Stomach (tissue), 9 donors: ENCODE measurements around the gene TPRN. TPM values are rescaled to one million over a fixed set of nuclear protein-coding genes. Genes with fewer than 3 reads are reported as not detected.

Experiments used
- DNase-seq, 2 donors: peaks; one replicate each; pipeline versions ENCODE4 v3.0.0 to v3.0.0-alpha.2; 2013 to 2019
- H3K27ac ChIP-seq, 5 donors: fragments of 200-600 bp in 4 of 5; sonication (generic) in 4 of 5; one replicate each; pipeline ENCODE4 v1.5.1; 2013 to 2019; ENCODE audit warnings: mild to moderate bottlenecking in 1 of 5, moderate library complexity in 1 of 5
- H3K27me3 ChIP-seq, 3 donors: fragments of 200-600 bp; sonication (generic); one replicate each; pipeline ENCODE4 v1.5.1; 2017 to 2019; ENCODE audit warnings: mixed run types in 1 of 3
- H3K36me3 ChIP-seq, 4 donors: fragments of 200-600 bp; sonication (generic); 1 replicate in 3 of 4; 2 replicates in 1 of 4; pipeline ENCODE4 v1.5.1; 2016 to 2019
- H3K4me1 ChIP-seq, 4 donors: fragments of 200-600 bp; sonication (generic); one replicate each; pipeline ENCODE4 v1.5.1; 2016 to 2019
- H3K4me3 ChIP-seq, 4 donors: fragments of 200-600 bp; sonication (generic) in 3 of 4; one replicate each; pipeline ENCODE4 v1.5.1; 2016 to 2019; ENCODE audit warnings: mild to moderate bottlenecking in 1 of 4
- H3K9me3 ChIP-seq, 4 donors: fragments of 200-600 bp; sonication (generic); one replicate each; pipeline ENCODE4 v1.5.1; 2016 to 2019
- CTCF ChIP-seq, 7 experiments: fragments of 450-650 bp in 4 of 7; fragments of 200-600 bp in 3 of 7; sonication (generic) in 3 of 7; IDR thresholded peaks; one replicate each; pipeline ENCODE4 v1.5.1; 2016 to 2019; ENCODE audit warnings: antibody characterized with exemption in 7 of 7, control low read depth in 2 of 7, mild to moderate bottlenecking in 1 of 7
- EP300 ChIP-seq: sonication (generic); formaldehyde crosslinking; IDR thresholded peaks from one replicate; pipeline ENCODE4 v1.6.1; 2017; ENCODE audit warnings: antibody characterized with exemption
- POLR2A ChIP-seq, 4 donors: fragments of 450-650 bp; IDR thresholded peaks; one replicate each; pipeline ENCODE4 v1.6.1; 2016; ENCODE audit warnings: antibody characterized with exemption in 4 of 4, control low read depth in 2 of 4, mild to moderate bottlenecking in 1 of 4, moderate library complexity in 1 of 4
- POLR2AphosphoS5 ChIP-seq, 3 donors: sonication (generic); formaldehyde crosslinking; IDR thresholded peaks; one replicate each; pipeline ENCODE4 v1.6.1; 2016; ENCODE audit warnings: antibody characterized with exemption in 3 of 3
- WGBS, 5 donors: extraction: QIAGEN DNeasy Blood & Tissue Kit in 3 of 5; methylation state at CpG; one replicate each; pipeline versions ENCODE4 v1.1.5 to v1.1.7; 2013 to 2018; 5-methylcytosine and 5-hydroxymethylcytosine counted together
- intact Hi-C: fragments of 100-400 bp; cut with DNase I; formaldehyde crosslinking; loops from one replicate; pipeline ENCODE4 v1.15.1; 2023; ENCODE audit warnings: low total_unique reads
- polyA plus RNA-seq, 3 donors: library from polyadenylated mRNA; stranded (reverse); fragments of 200-250 nt; gene quantifications; one replicate each; pipeline ENCODE4 v1.2.3, GENCODE V29; 2013
- total RNA-seq, 5 donors: library from RNA; depleted of rRNA; stranded (reverse); fragments of >200 nt; gene quantifications; one replicate each; pipeline versions ENCODE4 v1.1.0 to v1.2.3, GENCODE V29; 2014 to 2016
- donor health status: healthy with polysubstance abuse.
- donor health status: Bipolar disorder and iron deficiency.
- donor health status: healthy.

The TPRN gene
- total and polyA plus RNA-seq, 8 donors: 8.8 to 161 (median 24.6) TPM

- intact Hi-C loops: no loop called here
- DNase-seq: no peak
- Histone ChIP-seq H3K4me3 (peak overlapping the region in 3 of 4 donors; percentile 88 to 94 (median 88)), H3K4me1 (peaks cover 47 to 52% (median 50%) of the 10 kb centered on the region in 4 donors), H3K9me3 (no peaks in the 10 kb centered on the region), H3K36me3 (peaks cover 0 to 24% (median 22%) of the 10 kb centered on the region in 4 donors), H3K27ac (no peak overlapping the region), H3K27me3 (no peaks in the 10 kb centered on the region)
- WGBS, 5 donors: 61 to 68% (median 65%) methylated on average over 7 of the region's 7 CpGs
- TF ChIP-seq POLR2AphosphoS5 (IDR thresholded peaks at IDR 0.05): no peak
- TF ChIP-seq EP300: no peak
- TF ChIP-seq CTCF (IDR thresholded peaks at IDR 0.05): no peak
- TF ChIP-seq POLR2A (IDR thresholded peaks at IDR 0.05): no peak
Measured at GRCh38 chr9:137206602-137207001, 6.1 kb upstream of the TPRN start.

GRCh38 chr9:137205126-137206069 is 4.9 kb upstream of the TPRN start, which contains the start of the genes NDOR1 and TMEM203:
Gene NDOR1, plus strand, starts transcription at chr9:137205700. Its CDS starts 78 bp downstream, at chr9:137205778.
Gene TMEM203, minus strand, starts transcription at chr9:137205648. Its CDS starts 234 bp downstream, at chr9:137205414.
- H3K36me3 ChIP-seq: peaks cover 0 to 21% (median 18%) of the 10 kb centered on the region in 4 donors
- peak; percentile 94 to 97 for DNase-seq
- WGBS, 5 donors: 0% methylated on average over 30 to 98 of the region's 98 CpGs
- peak in 1 of 4 donors; percentile 43 for TF ChIP-seq POLR2A (IDR thresholded peaks at IDR 0.05)
- TF ChIP-seq EP300: no peak
- peak; percentile 91 to 98 (median 96) for TF ChIP-seq POLR2AphosphoS5 (IDR thresholded peaks at IDR 0.05)
- peak within 1 kb of the TSS; percentile 71 to 94 (median 89) for H3K27ac ChIP-seq
- peaks cover 53 to 58% (median 57%) of the 10 kb centered on the region in 4 donors for H3K4me1 ChIP-seq
- peak within 1 kb of the TSS; percentile 88 to 95 (median 91) for H3K4me3 ChIP-seq
- no peaks in the 10 kb centered on the region for H3K27me3 ChIP-seq
- intact Hi-C loops: no loop called here
- H3K9me3 ChIP-seq: no peaks in the 10 kb centered on the region

DNA sequence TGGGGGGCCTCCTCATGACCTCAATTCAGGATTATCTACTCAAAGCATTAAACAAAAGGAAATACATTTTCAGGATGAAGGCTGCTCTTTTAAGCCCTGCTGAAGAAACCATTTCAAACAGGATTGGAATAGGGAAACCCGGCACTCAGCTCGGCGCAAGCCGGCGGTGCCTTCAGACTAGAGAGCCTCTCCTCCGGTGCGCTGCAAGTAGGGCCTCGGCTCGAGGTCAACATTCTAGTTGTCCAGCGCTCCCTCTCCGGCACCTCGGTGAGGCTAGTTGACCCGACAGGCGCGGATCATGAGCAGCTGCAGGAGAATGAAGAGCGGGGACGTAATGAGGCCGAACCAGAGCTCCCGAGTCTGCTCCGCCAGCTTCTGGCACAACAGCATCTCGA is 4.2 kb upstream of the TPRN start:
- H3K36me3 ChIP-seq: peaks cover 0 to 15% (median 12%) of the 10 kb centered on the region in 4 donors
- intact Hi-C loops: no loop called here
- WGBS, 5 donors: 7 to 18% (median 11%) methylated on average over 9 to 21 of the region's 21 CpGs
- no peaks in the 10 kb centered on the region for H3K9me3 ChIP-seq
- peak overlapping the region; percentile 88 to 95 (median 91) for H3K4me3 ChIP-seq
- H3K27ac ChIP-seq: peak overlapping the region; percentile 71 to 94 (median 89)
- H3K4me1 ChIP-seq: peaks cover 55 to 61% (median 59%) of the 10 kb centered on the region in 4 donors
- TF ChIP-seq EP300: no peak
- no peaks in the 10 kb centered on the region for H3K27me3 ChIP-seq
- DNase-seq: no peak

DNA sequence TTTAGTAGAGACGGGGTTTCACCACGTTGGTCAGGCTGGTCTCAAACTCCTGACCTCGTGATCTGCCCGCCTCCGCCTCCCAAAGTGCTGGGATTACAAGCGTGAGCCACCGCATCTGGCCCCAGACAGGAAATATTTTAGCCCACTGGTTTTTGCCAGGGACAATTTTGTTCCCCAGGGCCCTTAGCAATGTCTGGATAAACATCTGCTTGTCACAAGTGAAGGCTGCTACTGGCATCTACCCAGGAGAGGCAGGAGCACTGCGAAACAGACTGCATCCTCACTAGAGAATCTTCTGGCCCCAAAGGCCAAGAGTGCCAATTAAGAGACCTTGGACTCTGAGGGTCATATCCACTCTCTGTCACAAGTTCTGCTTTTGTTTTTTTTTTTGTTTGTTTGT is 2.4 kb upstream of the TPRN start:
- Histone ChIP-seq H3K36me3 (peaks cover 0 to 5% (median 0%) of the 10 kb centered on the region in 4 donors), H3K4me3 (no peak overlapping the region), H3K9me3 (no peaks in the 10 kb centered on the region), H3K4me1 (peaks cover 70 to 78% (median 76%) of the 10 kb centered on the region in 4 donors), H3K27ac (peak overlapping the region; percentile 29 to 97 (median 88)), H3K27me3 (no peaks in the 10 kb centered on the region)
- DNase-seq: no peak
- TF ChIP-seq CTCF (IDR thresholded peaks at IDR 0.05): no peak
- TF ChIP-seq POLR2A (IDR thresholded peaks at IDR 0.05): no peak
- TF ChIP-seq POLR2AphosphoS5 (IDR thresholded peaks at IDR 0.05): no peak
- TF ChIP-seq EP300: no peak
- 50 to 71% (median 53%) methylated on average over 3 to 8 of the region's 8 CpGs for WGBS, 5 donors
- intact Hi-C loops: no loop called here

DNA sequence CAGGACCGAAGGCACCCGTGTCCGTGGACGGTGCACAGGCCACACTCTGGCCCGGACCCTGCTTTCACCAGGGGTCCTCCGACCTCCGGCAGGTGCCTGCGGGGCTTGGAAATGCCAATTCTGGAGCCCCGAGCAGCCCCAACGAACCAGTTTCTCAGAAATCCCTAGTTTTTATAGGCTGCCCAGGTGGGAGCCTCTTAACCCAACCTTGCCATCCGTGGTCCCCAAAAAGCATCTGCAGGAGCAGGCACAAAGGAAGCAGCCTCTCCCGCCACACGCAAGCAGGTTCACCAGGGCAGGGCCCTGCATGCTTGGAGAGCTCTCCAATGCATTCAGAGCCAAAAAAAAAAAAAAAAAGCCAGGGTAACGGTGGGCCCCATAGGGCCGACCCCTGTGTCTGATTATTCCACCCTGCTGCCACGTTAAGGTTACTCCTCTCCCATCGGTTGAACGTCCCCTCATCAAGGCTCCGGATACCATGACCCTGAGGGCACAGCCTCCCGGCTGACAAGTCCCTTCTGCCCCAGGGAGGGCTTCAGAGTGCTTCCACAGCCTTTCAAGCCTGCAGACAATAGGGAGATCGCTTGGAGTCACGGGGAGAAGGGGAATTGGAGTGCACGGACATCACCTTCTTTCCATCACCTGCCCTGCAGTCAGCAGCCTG is 796 bp upstream of the TPRN start:
- intact Hi-C loops: no loop called here
- 12 to 14% (median 12%) methylated on average over 22 to 23 of the region's 23 CpGs for WGBS, 5 donors
- H3K27ac ChIP-seq: peak overlapping the region; percentile 85 to 97 (median 89)
- no peak for DNase-seq
- TF ChIP-seq CTCF (IDR thresholded peaks at IDR 0.05) (no peak), POLR2AphosphoS5 (IDR thresholded peaks at IDR 0.05) (no peak), POLR2A (IDR thresholded peaks at IDR 0.05) (no peak)
- H3K27me3 ChIP-seq: no peaks in the 10 kb centered on the region
- peaks cover 76 to 84% (median 83%) of the 10 kb centered on the region in 4 donors for H3K4me1 ChIP-seq
- H3K9me3 ChIP-seq: no peaks in the 10 kb centered on the region
- H3K4me3 ChIP-seq: peak overlapping the region; percentile 63 to 78 (median 66)
- no peaks in the 10 kb centered on the region for H3K36me3 ChIP-seq
